Suprapubic skin (tissue), 3 donors: Measurements from ENCODE around the gene TBC1D32.

ENCODE experiments used
- POLR2A ChIP-seq, 2 donors: fragments of 450-650 bp; IDR thresholded peaks; one replicate each; pipeline ENCODE4 v1.6.1; 2017; ENCODE audit warnings: antibody characterized with exemption in 2 of 2, mild to moderate bottlenecking in 2 of 2, moderate library complexity in 2 of 2
- TF ChIP-seq, protein P1 (sequence below), 2 donors: fragments of 200-600 bp in 1 of 2; fragments of 450-650 bp in 1 of 2; sonication (generic) in 1 of 2; IDR thresholded peaks; one replicate each; pipeline ENCODE4 v1.5.1; 2016 to 2019; ENCODE audit warnings: antibody characterized with exemption in 2 of 2, mild to moderate bottlenecking in 1 of 2, moderate library complexity in 1 of 2

DNA sequence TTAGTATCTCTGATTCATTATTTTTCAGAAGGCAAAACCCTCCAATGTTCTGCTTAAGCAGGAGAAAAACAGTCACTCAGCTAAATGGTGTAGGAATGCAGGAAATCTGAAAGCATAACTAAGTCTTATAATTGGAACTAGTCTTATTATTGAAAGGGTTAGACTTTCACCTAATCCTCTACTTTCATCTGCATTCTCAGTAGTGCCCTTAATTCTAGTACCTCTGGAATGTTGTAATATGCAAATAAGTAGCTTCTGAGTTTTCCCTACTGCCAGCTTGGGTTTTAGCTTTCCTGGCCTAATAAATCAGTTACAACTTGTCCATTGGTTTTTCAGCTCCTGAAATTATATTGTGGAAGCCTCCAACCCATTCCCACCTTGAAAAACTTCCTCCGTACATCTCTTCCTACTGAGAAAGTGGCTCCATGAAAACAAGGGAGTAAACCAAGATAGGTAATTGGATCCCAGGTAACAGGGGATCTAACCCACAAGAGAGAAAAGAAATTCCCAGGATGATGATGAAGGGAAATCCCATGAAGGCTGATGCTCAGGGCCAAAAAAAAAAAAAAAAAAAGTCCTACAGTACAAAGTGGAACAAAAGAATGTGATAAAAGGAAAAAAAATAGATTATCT, 147.0 kb downstream of the TBC1D32 start:
- TF ChIP-seq, protein P1, sequence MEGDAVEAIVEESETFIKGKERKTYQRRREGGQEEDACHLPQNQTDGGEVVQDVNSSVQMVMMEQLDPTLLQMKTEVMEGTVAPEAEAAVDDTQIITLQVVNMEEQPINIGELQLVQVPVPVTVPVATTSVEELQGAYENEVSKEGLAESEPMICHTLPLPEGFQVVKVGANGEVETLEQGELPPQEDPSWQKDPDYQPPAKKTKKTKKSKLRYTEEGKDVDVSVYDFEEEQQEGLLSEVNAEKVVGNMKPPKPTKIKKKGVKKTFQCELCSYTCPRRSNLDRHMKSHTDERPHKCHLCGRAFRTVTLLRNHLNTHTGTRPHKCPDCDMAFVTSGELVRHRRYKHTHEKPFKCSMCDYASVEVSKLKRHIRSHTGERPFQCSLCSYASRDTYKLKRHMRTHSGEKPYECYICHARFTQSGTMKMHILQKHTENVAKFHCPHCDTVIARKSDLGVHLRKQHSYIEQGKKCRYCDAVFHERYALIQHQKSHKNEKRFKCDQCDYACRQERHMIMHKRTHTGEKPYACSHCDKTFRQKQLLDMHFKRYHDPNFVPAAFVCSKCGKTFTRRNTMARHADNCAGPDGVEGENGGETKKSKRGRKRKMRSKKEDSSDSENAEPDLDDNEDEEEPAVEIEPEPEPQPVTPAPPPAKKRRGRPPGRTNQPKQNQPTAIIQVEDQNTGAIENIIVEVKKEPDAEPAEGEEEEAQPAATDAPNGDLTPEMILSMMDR (IDR thresholded peaks at IDR 0.05) = no peak
- TF ChIP-seq POLR2A (IDR thresholded peaks at IDR 0.05) = no peak
